ENCODE data around the gene SCN1B. TPM values are rescaled to one million over a fixed set of nuclear protein-coding genes. Genes with fewer than 3 reads are reported as not detected.

SCN1B gene
- total RNA-seq, 5 donors from 2014 or later (not counting 1 experiment from before 2014, with no cell fraction given) = 1.1 to 4.3 (median 3.7) TPM

DNA sequence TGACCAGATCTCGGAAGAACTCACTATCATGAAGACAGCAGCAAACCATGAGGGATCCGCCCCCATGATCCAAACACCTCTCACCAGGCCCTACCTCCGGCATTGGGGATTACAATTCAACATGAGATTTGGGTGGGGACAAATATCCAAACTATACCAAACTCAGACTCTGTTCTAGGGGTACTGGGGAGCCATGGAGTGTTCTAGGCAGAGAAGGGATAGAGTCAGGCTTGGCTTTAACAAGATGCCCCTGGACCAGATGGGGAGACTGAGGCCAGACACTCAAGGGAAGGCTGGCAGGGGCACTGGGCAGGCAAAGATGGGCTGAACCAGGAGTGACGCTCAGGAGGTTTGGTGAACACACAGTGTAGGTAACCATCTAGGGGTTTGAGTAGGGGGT lies 11.9 kb upstream of the SCN1B start:
- Histone ChIP-seq H3K27ac (ENCODE audit: low read length) (peak overlapping the region; percentile 41), H3K4me1 (ENCODE audit: control insufficient read depth in 1 of 2, extremely low read depth in 1 of 2, insufficient read depth in 2 of 2, low read length in 2 of 2) (peaks cover 12 to 38% of the 10 kb centered on the region in 2 experiments), H3K4me3 (ENCODE audit: control insufficient read depth in 1 of 2, extremely low read depth in 1 of 2, low read length in 1 of 2) (no peak overlapping the region), H3K9me3 (no peaks in the 10 kb centered on the region), H3K27me3 (replicated peaks in 1 of 2; ENCODE audit: control insufficient read depth in 2 of 2, extremely low read depth in 1 of 2, insufficient read depth in 2 of 2, low read length in 1 of 2) (no peaks in the 10 kb centered on the region), H3K36me3 (ENCODE audit: control insufficient read depth in 2 of 2, extremely low read depth in 1 of 2, insufficient read depth in 1 of 2, low read length in 1 of 2) (peaks cover 23 to 82% of the 10 kb centered on the region in 2 donors)
- peaks cover 39 to 46% (median 43%) of the 10 kb centered on the region in 3 donors for H3K4me1 Mint-ChIP-seq
- CTCF ChIA-PET = no interaction called here
- POLR2A ChIA-PET = no interaction called here
- ATAC-seq (replicated peaks in 1 of 4) (no peak), DNase-seq (no peak)
- H3K27me3 Mint-ChIP-seq = no peaks in the 10 kb centered on the region
- H3K4me3 Mint-ChIP-seq = no peak overlapping the region
- peaks cover 55% of the 10 kb centered on the region for H3K36me3 Mint-ChIP-seq
- no peaks in the 10 kb centered on the region for H3K9me3 Mint-ChIP-seq
- H3K27ac Mint-ChIP-seq = peak overlapping the region; percentile 65 to 79
- WGBS (ENCODE audit: insufficient coverage) = 100% methylated on average over 1 of the region's 4 CpGs

DNA sequence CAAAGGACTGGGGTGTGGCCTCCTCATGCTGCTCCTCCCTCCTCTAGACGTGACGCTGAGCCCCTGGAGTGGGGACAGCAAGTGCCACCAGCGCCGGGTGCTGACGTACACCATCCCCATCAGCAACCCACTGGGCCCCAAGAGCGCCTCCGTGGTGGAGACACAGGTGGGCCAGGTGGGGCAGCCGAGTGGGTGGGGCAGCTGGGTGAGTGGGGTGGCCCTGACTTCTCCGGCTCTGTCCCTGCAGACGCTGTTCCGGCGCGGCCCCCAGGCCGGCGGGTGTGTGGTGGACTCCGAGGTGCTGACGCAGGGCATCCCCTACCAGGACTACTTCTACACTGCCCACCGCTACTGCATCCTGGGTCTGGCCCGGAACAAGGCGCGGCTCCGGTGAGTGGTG lies 11.1 kb upstream of the SCN1B start:
- POLR2A ChIA-PET = no interaction called here
- peak overlapping the region; percentile 41 for H3K27ac ChIP-seq (ENCODE audit: low read length)
- H3K4me3 ChIP-seq (ENCODE audit: control insufficient read depth in 1 of 2, extremely low read depth in 1 of 2, low read length in 1 of 2) = no peak overlapping the region
- H3K4me1 ChIP-seq (ENCODE audit: control insufficient read depth in 1 of 2, extremely low read depth in 1 of 2, insufficient read depth in 2 of 2, low read length in 2 of 2) = peaks cover 4 to 30% of the 10 kb centered on the region in 2 experiments
- DNase-seq (no peak), ATAC-seq (replicated peaks in 1 of 4) (no peak)
- H3K36me3 ChIP-seq (ENCODE audit: control insufficient read depth in 2 of 2, extremely low read depth in 1 of 2, insufficient read depth in 1 of 2, low read length in 1 of 2) = peaks cover 23 to 89% of the 10 kb centered on the region in 2 donors
- Mint-ChIP-seq H3K36me3 (peaks cover 59% of the 10 kb centered on the region), H3K27ac (peak overlapping the region in 1 of 2 donors; percentile 79), H3K4me3 (no peak overlapping the region), H3K4me1 (peaks cover 31 to 38% (median 35%) of the 10 kb centered on the region in 3 donors), H3K9me3 (no peaks in the 10 kb centered on the region), H3K27me3 (no peaks in the 10 kb centered on the region)
- CTCF ChIA-PET = no interaction called here
- WGBS (ENCODE audit: insufficient coverage) = 100% methylated on average over 15 of the region's 22 CpGs
- H3K27me3 ChIP-seq (replicated peaks in 1 of 2; ENCODE audit: control insufficient read depth in 2 of 2, extremely low read depth in 1 of 2, insufficient read depth in 2 of 2, low read length in 1 of 2) = no peaks in the 10 kb centered on the region
- H3K9me3 ChIP-seq = no peaks in the 10 kb centered on the region

DNA sequence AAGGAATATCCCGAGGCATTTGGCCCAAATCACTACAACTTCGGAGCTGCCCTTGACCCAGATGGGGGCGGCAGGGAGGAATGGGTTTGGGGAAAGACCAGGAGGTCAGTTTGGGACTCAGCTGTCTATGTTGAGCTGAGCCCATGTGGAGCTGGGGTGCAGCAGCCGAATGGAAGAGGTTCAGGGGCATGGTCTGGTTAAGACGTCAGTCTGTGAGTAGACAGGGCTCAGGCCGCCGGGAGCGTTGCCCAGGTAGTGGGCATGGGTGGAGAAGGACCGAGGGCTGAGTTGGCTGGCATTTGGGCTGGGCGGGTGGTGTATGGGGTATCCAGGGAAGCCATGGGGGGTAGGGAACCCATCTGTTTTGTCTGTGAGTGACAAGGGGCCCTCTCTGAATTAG lies 9.3 kb upstream of the SCN1B start:
- peaks cover 23 to 98% of the 10 kb centered on the region in 2 donors for H3K36me3 ChIP-seq (ENCODE audit: control insufficient read depth in 2 of 2, extremely low read depth in 1 of 2, insufficient read depth in 1 of 2, low read length in 1 of 2)
- H3K4me1 Mint-ChIP-seq = peaks cover 13 to 20% (median 17%) of the 10 kb centered on the region in 3 donors
- H3K4me3 ChIP-seq (ENCODE audit: control insufficient read depth in 1 of 2, extremely low read depth in 1 of 2, low read length in 1 of 2) = no peak overlapping the region
- H3K9me3 Mint-ChIP-seq = no peaks in the 10 kb centered on the region
- POLR2A ChIA-PET = no interaction called here
- no peak overlapping the region for H3K27ac ChIP-seq (ENCODE audit: low read length)
- DNase-seq (no peak), ATAC-seq (replicated peaks in 1 of 4) (no peak)
- 97% methylated on average over 9 of the region's 10 CpGs for WGBS (ENCODE audit: insufficient coverage)
- peak overlapping the region; percentile 74 to 75 for H3K27ac Mint-ChIP-seq
- H3K9me3 ChIP-seq = no peaks in the 10 kb centered on the region
- no peaks in the 10 kb centered on the region for H3K27me3 ChIP-seq (replicated peaks in 1 of 2; ENCODE audit: control insufficient read depth in 2 of 2, extremely low read depth in 1 of 2, insufficient read depth in 2 of 2, low read length in 1 of 2)
- H3K4me3 Mint-ChIP-seq = no peak overlapping the region
- H3K27me3 Mint-ChIP-seq = no peaks in the 10 kb centered on the region
- CTCF ChIA-PET = no interaction called here
- peaks cover 0 to 12% of the 10 kb centered on the region in 2 experiments for H3K4me1 ChIP-seq (ENCODE audit: control insufficient read depth in 1 of 2, extremely low read depth in 1 of 2, insufficient read depth in 2 of 2, low read length in 2 of 2)
- peaks cover 47% of the 10 kb centered on the region for H3K36me3 Mint-ChIP-seq

- H3K36me3 ChIP-seq (ENCODE audit: control insufficient read depth in 2 of 2, extremely low read depth in 1 of 2, insufficient read depth in 1 of 2, low read length in 1 of 2) = peaks cover 27 to 96% of the 10 kb centered on the region in 2 donors
- POLR2A ChIA-PET = no interaction called here
- no peaks in the 10 kb centered on the region for H3K27me3 ChIP-seq (replicated peaks in 1 of 2; ENCODE audit: control insufficient read depth in 2 of 2, extremely low read depth in 1 of 2, insufficient read depth in 2 of 2, low read length in 1 of 2)
- CTCF ChIA-PET = interaction anchor here in 1 of 2 donors (0.5 to 0.6 kb wide), 2 partner anchors 17 to 618 kb away, joined by 3 to 5 read pairs; no protein-coding TSS in a partner anchor
- no peak overlapping the region for H3K4me3 ChIP-seq (ENCODE audit: control insufficient read depth in 1 of 2, extremely low read depth in 1 of 2, low read length in 1 of 2)
- ATAC-seq (replicated peaks in 1 of 4) = no peak
- Mint-ChIP-seq H3K9me3 (no peaks in the 10 kb centered on the region), H3K27ac (no peak overlapping the region), H3K36me3 (peaks cover 47% of the 10 kb centered on the region), H3K4me3 (no peak overlapping the region), H3K27me3 (no peaks in the 10 kb centered on the region), H3K4me1 (peaks cover 11 to 20% (median 15%) of the 10 kb centered on the region in 3 donors)
- H3K9me3 ChIP-seq = no peaks in the 10 kb centered on the region
- no peak for DNase-seq
- WGBS (ENCODE audit: insufficient coverage) = 97% methylated on average over 23 of the region's 25 CpGs
- peaks cover 0 to 9% of the 10 kb centered on the region in 2 experiments for H3K4me1 ChIP-seq (ENCODE audit: control insufficient read depth in 1 of 2, extremely low read depth in 1 of 2, insufficient read depth in 2 of 2, low read length in 2 of 2)
- no peak overlapping the region for H3K27ac ChIP-seq (ENCODE audit: low read length)
Observed at GRCh38 chr19:35021596-35021995, 8.7 kb upstream of the SCN1B start.

GRCh38 chr19:35022460-35022859 lies 7.8 kb upstream of the SCN1B start:
- POLR2A ChIA-PET = no interaction called here
- ATAC-seq (replicated peaks in 1 of 4) (no peak), DNase-seq (no peak)
- Histone ChIP-seq H3K4me1 (ENCODE audit: control insufficient read depth in 1 of 2, extremely low read depth in 1 of 2, insufficient read depth in 2 of 2, low read length in 2 of 2) (peaks cover 0 to 1% of the 10 kb centered on the region in 2 experiments), H3K9me3 (no peaks in the 10 kb centered on the region), H3K27me3 (replicated peaks in 1 of 2; ENCODE audit: control insufficient read depth in 2 of 2, extremely low read depth in 1 of 2, insufficient read depth in 2 of 2, low read length in 1 of 2) (no peaks in the 10 kb centered on the region), H3K36me3 (ENCODE audit: control insufficient read depth in 2 of 2, extremely low read depth in 1 of 2, insufficient read depth in 1 of 2, low read length in 1 of 2) (peaks cover 26 to 93% of the 10 kb centered on the region in 2 donors), H3K4me3 (ENCODE audit: control insufficient read depth in 1 of 2, extremely low read depth in 1 of 2, low read length in 1 of 2) (no peak overlapping the region), H3K27ac (ENCODE audit: low read length) (no peak overlapping the region)
- peaks cover 48% of the 10 kb centered on the region for H3K36me3 Mint-ChIP-seq
- no peak overlapping the region for H3K4me3 Mint-ChIP-seq
- no peaks in the 10 kb centered on the region for H3K27me3 Mint-ChIP-seq
- WGBS (ENCODE audit: insufficient coverage) = 95% methylated on average over 7 of the region's 14 CpGs
- H3K4me1 Mint-ChIP-seq = peaks cover 7 to 20% (median 12%) of the 10 kb centered on the region in 3 donors
- CTCF ChIA-PET = interaction anchor here in 1 of 2 donors (0.6 kb wide), 1 partner anchor 218 kb away, joined by 3 read pairs; no protein-coding TSS in a partner anchor
- H3K27ac Mint-ChIP-seq = no peak overlapping the region
- H3K9me3 Mint-ChIP-seq = no peaks in the 10 kb centered on the region

DNA sequence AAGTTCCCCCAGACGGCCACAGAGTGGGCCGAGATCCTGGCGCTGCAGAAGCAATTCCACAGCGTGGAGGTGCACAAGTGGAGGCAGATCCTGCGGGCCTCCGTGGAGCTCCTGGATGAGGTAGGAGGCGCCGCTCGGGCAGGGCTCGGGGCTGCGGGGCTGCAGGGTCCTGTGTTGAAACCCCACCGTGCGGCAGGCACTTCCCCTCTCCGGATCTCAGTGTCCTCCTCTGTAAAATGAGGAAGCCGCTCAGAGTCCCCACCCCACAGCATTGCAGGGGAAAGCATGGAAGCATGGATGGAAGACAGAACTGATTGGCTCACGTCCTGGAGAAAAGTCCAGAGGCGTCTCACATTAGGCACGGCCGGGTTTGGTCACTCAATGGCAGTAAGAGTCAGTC lies 6.8 kb upstream of the SCN1B start:
- Mint-ChIP-seq H3K36me3 (peaks cover 43% of the 10 kb centered on the region), H3K9me3 (no peaks in the 10 kb centered on the region), H3K27ac (no peak overlapping the region), H3K27me3 (no peaks in the 10 kb centered on the region), H3K4me1 (peaks cover 4 to 16% (median 10%) of the 10 kb centered on the region in 3 donors), H3K4me3 (no peak overlapping the region)
- no peaks in the 10 kb centered on the region for H3K4me1 ChIP-seq (ENCODE audit: control insufficient read depth in 1 of 2, extremely low read depth in 1 of 2, insufficient read depth in 2 of 2, low read length in 2 of 2)
- H3K27ac ChIP-seq (ENCODE audit: low read length) = no peak overlapping the region
- H3K9me3 ChIP-seq = no peaks in the 10 kb centered on the region
- ATAC-seq (replicated peaks in 1 of 4) (no peak), DNase-seq (no peak)
- CTCF ChIA-PET = no interaction called here
- no peaks in the 10 kb centered on the region for H3K27me3 ChIP-seq (replicated peaks in 1 of 2; ENCODE audit: control insufficient read depth in 2 of 2, extremely low read depth in 1 of 2, insufficient read depth in 2 of 2, low read length in 1 of 2)
- H3K4me3 ChIP-seq (ENCODE audit: control insufficient read depth in 1 of 2, extremely low read depth in 1 of 2, low read length in 1 of 2) = no peak overlapping the region
- POLR2A ChIA-PET = no interaction called here
- H3K36me3 ChIP-seq (ENCODE audit: control insufficient read depth in 2 of 2, extremely low read depth in 1 of 2, insufficient read depth in 1 of 2, low read length in 1 of 2) = peaks cover 27 to 86% of the 10 kb centered on the region in 2 donors
- WGBS (ENCODE audit: insufficient coverage) = 94% methylated on average over 19 of the region's 19 CpGs

GRCh38 chr19:35024095-35024494 lies 6.2 kb upstream of the SCN1B start:
- ChIA-PET CTCF (no interaction called here), POLR2A (no interaction called here)
- WGBS (ENCODE audit: insufficient coverage) = 100% methylated on average over 5 of the region's 6 CpGs
- Histone ChIP-seq H3K27me3 (replicated peaks in 1 of 2; ENCODE audit: control insufficient read depth in 2 of 2, extremely low read depth in 1 of 2, insufficient read depth in 2 of 2, low read length in 1 of 2) (no peaks in the 10 kb centered on the region), H3K4me1 (ENCODE audit: control insufficient read depth in 1 of 2, extremely low read depth in 1 of 2, insufficient read depth in 2 of 2, low read length in 2 of 2) (no peaks in the 10 kb centered on the region), H3K9me3 (no peaks in the 10 kb centered on the region), H3K27ac (ENCODE audit: low read length) (no peak overlapping the region), H3K4me3 (ENCODE audit: control insufficient read depth in 1 of 2, extremely low read depth in 1 of 2, low read length in 1 of 2) (no peak overlapping the region), H3K36me3 (ENCODE audit: control insufficient read depth in 2 of 2, extremely low read depth in 1 of 2, insufficient read depth in 1 of 2, low read length in 1 of 2) (peaks cover 25 to 79% of the 10 kb centered on the region in 2 donors)
- Mint-ChIP-seq H3K27me3 (no peaks in the 10 kb centered on the region), H3K4me1 (peaks cover 3 to 12% (median 11%) of the 10 kb centered on the region in 3 donors), H3K9me3 (no peaks in the 10 kb centered on the region), H3K36me3 (peaks cover 38% of the 10 kb centered on the region), H3K27ac (no peak overlapping the region), H3K4me3 (no peak overlapping the region)
- DNase-seq = no peak
- ATAC-seq (replicated peaks in 1 of 4) = no peak

Data from T-cell (primary cell).